Astrocyte (in vitro differentiated cells and primary cell): Measurements from ENCODE around the gene TNXB.

ENCODE experiments used
- EZH2 ChIP-seq: IDR thresholded peaks from 2 replicates; pipeline ENCODE4 v1.6.1; 2012; ENCODE audit warnings: mild to moderate bottlenecking, low read length, inconsistent platforms; ENCODE audit not compliant: insufficient read depth
- TF ChIP-seq, protein P1 (sequence below): IDR thresholded peaks from 2 replicates; pipeline ENCODE4 v1.5.1; 2011; ENCODE audit warnings: low read depth, mild to moderate bottlenecking, inconsistent platforms, low read length, moderate library complexity; ENCODE audit not compliant: insufficient read depth

DNA sequence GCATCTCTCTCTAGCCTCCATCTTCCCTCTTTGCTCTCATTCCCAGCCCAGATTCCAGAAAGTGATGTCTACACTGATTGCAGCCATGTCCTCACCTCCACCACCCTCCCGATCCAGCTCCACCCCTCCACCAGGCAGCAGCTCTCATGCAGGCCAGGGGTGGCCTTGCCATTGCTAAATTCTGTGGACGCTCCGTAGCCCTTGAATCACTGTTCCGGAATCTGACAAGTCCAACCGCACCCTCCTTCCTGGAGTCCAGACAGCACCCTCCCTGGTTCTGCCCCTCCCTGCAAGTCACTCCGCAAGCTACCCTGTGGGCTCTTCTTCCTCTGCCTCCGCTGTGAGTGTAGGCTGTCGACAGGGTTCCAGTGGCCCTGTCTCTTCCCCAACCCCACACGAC is 26.2 kb downstream of the TNXB start:
- TF ChIP-seq, protein P1, sequence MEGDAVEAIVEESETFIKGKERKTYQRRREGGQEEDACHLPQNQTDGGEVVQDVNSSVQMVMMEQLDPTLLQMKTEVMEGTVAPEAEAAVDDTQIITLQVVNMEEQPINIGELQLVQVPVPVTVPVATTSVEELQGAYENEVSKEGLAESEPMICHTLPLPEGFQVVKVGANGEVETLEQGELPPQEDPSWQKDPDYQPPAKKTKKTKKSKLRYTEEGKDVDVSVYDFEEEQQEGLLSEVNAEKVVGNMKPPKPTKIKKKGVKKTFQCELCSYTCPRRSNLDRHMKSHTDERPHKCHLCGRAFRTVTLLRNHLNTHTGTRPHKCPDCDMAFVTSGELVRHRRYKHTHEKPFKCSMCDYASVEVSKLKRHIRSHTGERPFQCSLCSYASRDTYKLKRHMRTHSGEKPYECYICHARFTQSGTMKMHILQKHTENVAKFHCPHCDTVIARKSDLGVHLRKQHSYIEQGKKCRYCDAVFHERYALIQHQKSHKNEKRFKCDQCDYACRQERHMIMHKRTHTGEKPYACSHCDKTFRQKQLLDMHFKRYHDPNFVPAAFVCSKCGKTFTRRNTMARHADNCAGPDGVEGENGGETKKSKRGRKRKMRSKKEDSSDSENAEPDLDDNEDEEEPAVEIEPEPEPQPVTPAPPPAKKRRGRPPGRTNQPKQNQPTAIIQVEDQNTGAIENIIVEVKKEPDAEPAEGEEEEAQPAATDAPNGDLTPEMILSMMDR: no peak
- TF ChIP-seq EZH2: no peak
